ENCODE data around the gene MAD1L1. TPM values are rescaled to one million over a fixed set of nuclear protein-coding genes. Genes with fewer than 3 reads are reported as not detected.
A peak's percentile ranks its signal among the peaks of the same experiment; 100 is the strongest.

Gene MAD1L1
- total RNA-seq, 2 donors from 2014 or later: 39.5 to 79.4 TPM

GRCh38 chr7:1850111-1850975 is 382.4 kb downstream of the MAD1L1 start:
- H3K4me1 Mint-ChIP-seq (ENCODE audit: low read depth in 2 of 2): peaks cover 6 to 24% of the 10 kb centered on the region in 2 donors
- DNase-seq (ENCODE audit: low spot score) (peak; percentile 59), ATAC-seq (no peak)
- H3K27me3 Mint-ChIP-seq: no peaks in the 10 kb centered on the region
- H3K36me3 Mint-ChIP-seq: no peaks in the 10 kb centered on the region
- no peak overlapping the region for H3K4me3 Mint-ChIP-seq
- H3K27ac Mint-ChIP-seq: no peak overlapping the region
- no peaks in the 10 kb centered on the region for H3K9me3 Mint-ChIP-seq

- H3K4me3 Mint-ChIP-seq: no peak overlapping the region
- no peak for ATAC-seq
- H3K27ac Mint-ChIP-seq: no peak overlapping the region
- no peaks in the 10 kb centered on the region for H3K36me3 Mint-ChIP-seq
- no peaks in the 10 kb centered on the region for H3K9me3 Mint-ChIP-seq
- peak; percentile 45 for DNase-seq (ENCODE audit: low spot score)
- no peaks in the 10 kb centered on the region for H3K27me3 Mint-ChIP-seq
- H3K4me1 Mint-ChIP-seq (ENCODE audit: low read depth in 2 of 2): peaks cover 3 to 16% of the 10 kb centered on the region in 2 donors
Observed at GRCh38 chr7:1849351-1850041, 383.2 kb downstream of the MAD1L1 start.

GRCh38 chr7:1848911-1849311 is 383.8 kb downstream of the MAD1L1 start:
- no peaks in the 10 kb centered on the region for H3K9me3 Mint-ChIP-seq
- no peak overlapping the region for H3K4me3 Mint-ChIP-seq
- H3K36me3 Mint-ChIP-seq: no peaks in the 10 kb centered on the region
- H3K27me3 Mint-ChIP-seq: no peaks in the 10 kb centered on the region
- peak; percentile 31 for DNase-seq (ENCODE audit: low spot score)
- H3K27ac Mint-ChIP-seq: no peak overlapping the region
- peaks cover 0 to 14% of the 10 kb centered on the region in 2 donors for H3K4me1 Mint-ChIP-seq (ENCODE audit: low read depth in 2 of 2)
- no peak for ATAC-seq

- H3K27ac Mint-ChIP-seq: no peak overlapping the region
- no peaks in the 10 kb centered on the region for H3K27me3 Mint-ChIP-seq
- H3K4me1 Mint-ChIP-seq (ENCODE audit: low read depth in 2 of 2): peaks cover 0 to 15% of the 10 kb centered on the region in 2 donors
- ATAC-seq (no peak), DNase-seq (ENCODE audit: low spot score) (peak; percentile 32)
- H3K4me3 Mint-ChIP-seq: no peak overlapping the region
- no peaks in the 10 kb centered on the region for H3K36me3 Mint-ChIP-seq
- H3K9me3 Mint-ChIP-seq: no peaks in the 10 kb centered on the region
Observed at GRCh38 chr7:1848013-1848640, 384.6 kb downstream of the MAD1L1 start.

- Mint-ChIP-seq H3K9me3 (no peaks in the 10 kb centered on the region), H3K4me1 (ENCODE audit: low read depth in 2 of 2) (peaks cover 0 to 12% of the 10 kb centered on the region in 2 donors), H3K36me3 (no peaks in the 10 kb centered on the region), H3K27ac (no peak overlapping the region), H3K4me3 (no peak overlapping the region), H3K27me3 (no peaks in the 10 kb centered on the region)
- DNase-seq (ENCODE audit: low spot score): peak; percentile 44
- no peak for ATAC-seq
Observed at GRCh38 chr7:1847260-1848001, 385.3 kb downstream of the MAD1L1 start.

- no peaks in the 10 kb centered on the region for H3K9me3 Mint-ChIP-seq
Observed at GRCh38 chr7:1846331-1847065, 386.2 kb downstream of the MAD1L1 start.

GRCh38 chr7:1845536-1846311 is 387.0 kb downstream of the MAD1L1 start:
- H3K4me1 Mint-ChIP-seq (ENCODE audit: low read depth in 2 of 2): peaks cover 0 to 10% of the 10 kb centered on the region in 2 donors
- H3K27me3 Mint-ChIP-seq: no peaks in the 10 kb centered on the region
- DNase-seq (ENCODE audit: low spot score): peak; percentile 54
- H3K27ac Mint-ChIP-seq: no peak overlapping the region
- no peaks in the 10 kb centered on the region for H3K9me3 Mint-ChIP-seq
- no peaks in the 10 kb centered on the region for H3K36me3 Mint-ChIP-seq
- no peak overlapping the region for H3K4me3 Mint-ChIP-seq
- no peak for ATAC-seq

More at GRCh38 chr7:1846331-1847065, 386.2 kb downstream of the MAD1L1 start:
- peaks cover 0 to 10% of the 10 kb centered on the region in 2 donors for H3K4me1 Mint-ChIP-seq (ENCODE audit: low read depth in 2 of 2)
- ATAC-seq: no peak
- H3K27ac Mint-ChIP-seq: no peak overlapping the region
- DNase-seq (ENCODE audit: low spot score): peak; percentile 40
- no peaks in the 10 kb centered on the region for H3K36me3 Mint-ChIP-seq
- no peaks in the 10 kb centered on the region for H3K27me3 Mint-ChIP-seq
- H3K4me3 Mint-ChIP-seq: no peak overlapping the region

- H3K4me3 Mint-ChIP-seq: no peak overlapping the region
- H3K27me3 Mint-ChIP-seq: no peaks in the 10 kb centered on the region
- peaks cover 0 to 10% of the 10 kb centered on the region in 2 donors for H3K4me1 Mint-ChIP-seq (ENCODE audit: low read depth in 2 of 2)
- H3K9me3 Mint-ChIP-seq: no peaks in the 10 kb centered on the region
- ATAC-seq (no peak), DNase-seq (ENCODE audit: low spot score) (peak; percentile 29)
- H3K27ac Mint-ChIP-seq: no peak overlapping the region
- no peaks in the 10 kb centered on the region for H3K36me3 Mint-ChIP-seq
Observed at GRCh38 chr7:1844951-1845390, 387.8 kb downstream of the MAD1L1 start.

GRCh38 chr7:1844336-1844950 is 388.3 kb downstream of the MAD1L1 start:
- DNase-seq (ENCODE audit: low spot score): peak; percentile 47

GRCh38 chr7:1843921-1844335 is 388.8 kb downstream of the MAD1L1 start:
- H3K27ac Mint-ChIP-seq: no peak overlapping the region
- DNase-seq (ENCODE audit: low spot score) (no peak), ATAC-seq (no peak)
- no peaks in the 10 kb centered on the region for H3K36me3 Mint-ChIP-seq
- H3K4me1 Mint-ChIP-seq (ENCODE audit: low read depth in 2 of 2): peaks cover 0 to 9% of the 10 kb centered on the region in 2 donors
- no peak overlapping the region for H3K4me3 Mint-ChIP-seq
- H3K9me3 Mint-ChIP-seq: no peaks in the 10 kb centered on the region
- no peaks in the 10 kb centered on the region for H3K27me3 Mint-ChIP-seq

More at GRCh38 chr7:1844336-1844950, 388.3 kb downstream of the MAD1L1 start:
- Mint-ChIP-seq H3K27me3 (no peaks in the 10 kb centered on the region), H3K36me3 (no peaks in the 10 kb centered on the region), H3K4me3 (no peak overlapping the region), H3K4me1 (ENCODE audit: low read depth in 2 of 2) (peaks cover 0 to 10% of the 10 kb centered on the region in 2 donors), H3K27ac (no peak overlapping the region), H3K9me3 (no peaks in the 10 kb centered on the region)
- ATAC-seq: no peak

- H3K4me1 Mint-ChIP-seq (ENCODE audit: low read depth in 2 of 2): peaks cover 0 to 8% of the 10 kb centered on the region in 2 donors
- no peak for ATAC-seq
- peak; percentile 46 for DNase-seq (ENCODE audit: low spot score)
- no peaks in the 10 kb centered on the region for H3K27me3 Mint-ChIP-seq
- no peak overlapping the region for H3K4me3 Mint-ChIP-seq
- H3K36me3 Mint-ChIP-seq: no peaks in the 10 kb centered on the region
- H3K9me3 Mint-ChIP-seq: no peaks in the 10 kb centered on the region
- H3K27ac Mint-ChIP-seq: no peak overlapping the region
Observed at GRCh38 chr7:1843271-1843861, 389.4 kb downstream of the MAD1L1 start.
